Ramos (cell line): ENCODE results near the gene AGPS.
"Not testable (repeated sequence)": the region's sequence is repeated elsewhere in the genome, so short reads cannot be mapped to it uniquely, and the experiment has no call there.

ENCODE experiments used
- in situ Hi-C: fragments of 300-500 bp; cut with MboI; formaldehyde crosslinking; loops from one replicate; pipeline ENCODE4 v1.14.3; 2022; ENCODE audit warnings: low sequenced_read_pairs; ENCODE audit not compliant: unreplicated experiment

Gene AGPS

GRCh38 chr2:177410629-177411028 is 18.1 kb downstream of the AGPS start:
- in situ Hi-C loops, result not testable (repeated sequence)

GRCh38 chr2:177413703-177414102 is 21.1 kb downstream of the AGPS start:
- in situ Hi-C loops, result no loop called here

- in situ Hi-C loops, result no loop called here
Observed at GRCh38 chr2:177419274-177419673, 26.7 kb downstream of the AGPS start.

- in situ Hi-C loops, result no loop called here
Observed at GRCh38 chr2:177422271-177422670, 29.7 kb downstream of the AGPS start.

- in situ Hi-C loops, result not testable (repeated sequence)
Observed at GRCh38 chr2:177424120-177424519, 31.5 kb downstream of the AGPS start.

- in situ Hi-C loops, result not testable (repeated sequence)
Observed at GRCh38 chr2:177424620-177425019, 32.0 kb downstream of the AGPS start.

- in situ Hi-C loops, result no loop called here
Observed at GRCh38 chr2:177427316-177427715, 34.7 kb downstream of the AGPS start.

GRCh38 chr2:177427936-177428335 is 35.4 kb downstream of the AGPS start:
- in situ Hi-C loops, result not testable (repeated sequence)

- in situ Hi-C loops, result no loop called here
Observed at GRCh38 chr2:177429688-177430325, 37.2 kb downstream of the AGPS start.

GRCh38 chr2:177430411-177430810 is 37.8 kb downstream of the AGPS start:
- in situ Hi-C loops, result no loop called here

GRCh38 chr2:177431111-177431725 is 38.6 kb downstream of the AGPS start:
- in situ Hi-C loops, result not testable (repeated sequence)

- in situ Hi-C loops, result no loop called here
Observed at GRCh38 chr2:177432703-177433102, 40.1 kb downstream of the AGPS start.

GRCh38 chr2:177433402-177433801 is 40.8 kb downstream of the AGPS start:
- in situ Hi-C loops, result no loop called here

GRCh38 chr2:177434475-177434874 is 41.9 kb downstream of the AGPS start:
- in situ Hi-C loops, result no loop called here

GRCh38 chr2:177445200-177445599 is 52.6 kb downstream of the AGPS start:
- in situ Hi-C loops, result no loop called here

- in situ Hi-C loops, result no loop called here
Observed at GRCh38 chr2:177448031-177448430, 55.5 kb downstream of the AGPS start.

GRCh38 chr2:177449159-177449558 is 56.6 kb downstream of the AGPS start:
- in situ Hi-C loops, result no loop called here

GRCh38 chr2:177455187-177455586 is 62.6 kb downstream of the AGPS start:
- in situ Hi-C loops, result no loop called here

GRCh38 chr2:177459756-177460155 is 67.2 kb downstream of the AGPS start:
- in situ Hi-C loops, result not testable (repeated sequence)

GRCh38 chr2:177460973-177461585 is 68.5 kb downstream of the AGPS start:
- in situ Hi-C loops, result no loop called here

GRCh38 chr2:177464549-177464948 is 72.0 kb downstream of the AGPS start:
- in situ Hi-C loops, result no loop called here
